Hematopoietic multipotent progenitor cell treated with erythropoietin and hydrocortisone succinate and interleukin-3 and kit ligand, for 8 days (in vitro differentiated cells): Measurements from ENCODE around the gene OR7A17.
A peak's percentile ranks its signal among the peaks of the same experiment; 100 is the strongest.

Experiments used
- DNase-seq: peaks from one replicate; pipeline ENCODE4 v3.0.0-alpha.2; 2015

OR7A17 gene

GRCh38 chr19:14886032-14886431, at the start of gene OR7A17:
Gene OR7A17, minus strand, starts transcription at chr19:14886132. Its CDS starts 4,777 bp downstream, at chr19:14881355.
- no peak for DNase-seq

- DNase-seq = no peak
Measured at GRCh38 chr19:14933506-14933905, 47.6 kb upstream of the OR7A17 start.

DNA sequence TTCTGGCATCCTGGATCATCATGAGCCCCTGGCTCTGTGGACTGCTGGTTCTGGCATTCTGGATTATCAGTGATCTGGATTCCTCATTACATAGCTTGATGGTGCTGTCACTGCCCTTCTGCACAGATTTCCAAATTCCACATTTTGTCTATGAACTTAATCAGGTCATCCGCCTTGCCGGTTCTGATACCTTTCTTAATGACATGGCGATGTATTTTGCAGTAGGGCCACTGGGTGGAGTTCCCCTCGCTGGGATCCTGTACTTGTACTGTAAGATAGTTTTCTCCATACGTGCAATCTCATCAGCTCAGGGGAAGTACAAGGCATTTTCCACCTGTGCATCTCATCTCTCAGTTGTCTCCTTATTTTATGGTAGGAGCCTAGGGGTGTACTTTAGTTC, 30.9 kb upstream of the OR7A17 start:
- no peak for DNase-seq

DNA sequence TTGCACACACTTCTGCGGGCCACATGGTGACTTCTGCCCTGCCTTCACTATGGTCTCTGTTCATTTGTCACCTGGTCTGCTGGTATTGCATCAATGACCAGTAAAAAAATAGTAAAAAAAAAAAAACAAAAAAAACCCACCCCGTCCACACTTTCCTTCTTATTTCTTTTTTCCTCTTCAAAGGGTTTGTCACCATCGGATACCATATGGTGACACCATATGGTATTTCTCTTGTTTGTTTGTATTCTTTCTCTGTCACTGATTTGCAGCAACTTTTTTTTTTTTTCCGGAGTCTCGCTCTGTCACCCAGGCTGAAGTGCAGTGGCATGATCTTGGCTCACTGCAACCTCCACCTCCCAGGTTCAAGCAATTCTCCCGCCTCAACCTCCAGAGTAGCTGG, 29.2 kb upstream of the OR7A17 start:
- DNase-seq = no peak

GRCh38 chr19:14906711-14907110, 20.8 kb upstream of the OR7A17 start:
- DNase-seq = no peak

GRCh38 chr19:14901675-14902260, 15.8 kb upstream of the OR7A17 start:
- DNase-seq = no peak

DNA sequence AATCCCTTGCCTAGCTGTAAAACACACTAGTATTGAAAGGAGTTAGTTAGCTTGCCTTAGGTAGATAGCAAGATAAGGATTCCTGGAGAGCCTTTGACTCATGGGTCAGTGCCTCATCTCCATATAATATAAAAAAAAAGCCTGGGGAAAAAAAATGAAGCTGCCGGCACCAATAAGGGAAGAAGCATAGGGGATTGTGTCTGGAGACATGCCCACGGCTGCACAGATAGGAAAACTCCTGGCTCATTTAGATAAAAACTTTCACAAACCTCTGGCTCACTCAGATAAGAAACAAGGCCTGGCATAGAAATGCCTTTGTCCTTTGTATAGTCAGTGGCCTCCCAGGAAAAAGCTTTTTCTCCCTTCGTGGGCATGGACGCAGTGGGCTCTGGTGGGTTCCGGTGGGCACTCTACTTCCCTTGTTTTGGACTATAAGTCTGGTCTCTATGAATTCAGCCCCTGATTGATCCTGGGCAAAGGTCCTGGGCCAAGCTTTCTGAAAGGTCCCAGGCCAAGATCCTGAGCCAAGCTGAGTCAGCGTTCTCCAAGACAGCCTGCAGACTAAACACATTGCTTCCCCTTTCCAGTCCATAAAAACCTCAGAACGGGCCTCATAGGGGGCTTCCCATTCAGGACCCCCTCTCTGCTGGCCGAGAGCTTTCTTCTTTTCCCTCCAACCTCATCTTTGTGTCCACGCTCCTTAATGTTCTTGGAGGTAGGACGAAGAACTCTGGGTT, 4.9 kb upstream of the OR7A17 start:
- DNase-seq = peak; percentile 94

DNA sequence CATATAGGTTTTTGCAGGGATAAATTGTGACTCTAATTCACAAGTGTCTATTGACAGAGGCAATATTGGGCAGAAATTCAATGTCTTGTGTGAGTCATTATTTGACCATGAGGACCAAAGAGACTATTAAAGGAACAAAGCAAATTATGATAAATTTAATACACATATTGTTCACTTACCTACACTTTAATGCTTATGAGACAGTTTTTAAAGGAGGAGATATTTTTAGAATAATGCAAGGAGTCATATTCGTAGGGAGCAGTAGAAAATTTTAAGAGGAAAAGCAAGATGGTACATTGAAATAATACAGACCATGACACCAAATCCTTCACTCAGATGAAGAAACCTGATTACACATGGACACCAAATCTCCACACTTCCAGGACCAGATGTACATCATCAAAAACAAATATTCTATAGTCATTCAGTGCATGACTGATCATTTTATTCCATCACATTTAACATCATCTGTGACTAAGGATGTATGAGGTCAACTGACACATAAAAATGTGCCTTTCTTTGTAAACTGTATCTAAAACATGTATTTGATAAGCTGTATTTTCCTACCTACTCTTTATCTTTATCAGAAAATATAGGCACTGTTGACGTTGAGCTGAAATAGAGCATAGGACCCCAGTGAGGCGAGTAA, 4.2 kb upstream of the OR7A17 start:
- no peak for DNase-seq

- peak; percentile 60 for DNase-seq
Measured at GRCh38 chr19:14871619-14872230, 14.2 kb downstream of the OR7A17 start.

DNA sequence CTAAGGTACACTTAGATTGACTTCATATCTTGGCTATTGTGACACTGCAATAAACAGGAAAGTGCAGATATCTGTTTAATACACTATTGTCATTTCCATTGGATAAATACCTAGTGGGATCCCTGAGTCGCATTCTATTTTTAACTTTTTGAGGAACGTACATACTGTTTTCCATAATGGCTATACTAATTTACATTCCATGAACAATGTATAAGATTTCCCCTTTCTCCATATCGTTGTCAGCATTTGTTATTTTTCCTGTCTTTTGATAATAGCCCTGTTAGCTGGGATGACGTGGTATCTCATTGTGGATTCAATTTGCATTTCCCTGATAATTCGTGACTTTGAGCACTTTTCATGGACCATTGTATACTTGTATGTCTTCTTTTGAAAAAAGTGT, 17.4 kb downstream of the OR7A17 start:
- no peak for DNase-seq

GRCh38 chr19:14848822-14849221, 37.1 kb downstream of the OR7A17 start, which contains the start of gene OR7A10:
Gene OR7A10, minus strand, starts transcription at chr19:14848922. Its CDS starts 7,045 bp downstream, at chr19:14841877.
- no peak for DNase-seq

DNA sequence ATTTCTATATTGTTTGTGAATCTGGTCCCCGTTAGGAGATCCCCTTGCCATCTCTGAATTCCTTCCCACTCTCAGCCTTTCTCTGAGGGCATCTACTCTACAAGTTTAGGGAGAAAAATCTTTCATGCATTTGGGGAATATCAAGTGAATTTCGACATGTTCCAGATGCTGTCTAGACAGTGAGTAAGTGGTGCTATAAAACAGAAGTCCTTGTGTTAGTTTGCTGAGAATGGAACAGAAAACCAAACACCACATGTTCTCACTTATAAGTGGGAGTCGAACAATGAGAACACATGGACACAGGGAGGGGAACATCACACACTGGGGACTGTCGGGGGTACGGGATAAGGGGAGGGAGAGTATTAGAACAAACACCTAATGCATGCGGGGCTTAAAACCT, 42.4 kb downstream of the OR7A17 start:
- DNase-seq = no peak

DNA sequence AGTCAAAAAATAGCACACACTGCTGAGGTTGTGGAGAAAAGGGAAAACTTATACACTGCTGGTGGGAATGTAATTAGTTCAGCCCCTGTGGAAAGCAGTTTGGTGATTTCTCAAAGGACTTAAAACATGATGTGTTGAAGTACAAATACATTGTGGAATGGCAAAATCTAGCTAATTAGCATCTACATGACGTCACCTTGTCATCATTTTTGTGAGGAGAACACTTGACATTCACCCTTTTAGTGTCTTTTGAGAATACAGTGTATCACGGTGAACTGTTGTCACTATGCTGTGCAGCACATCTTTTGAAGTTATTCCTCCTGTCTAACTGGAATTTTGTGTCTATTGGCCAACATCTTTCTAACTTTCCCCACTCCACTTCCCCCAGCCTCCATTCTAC, 42.8 kb downstream of the OR7A17 start:
- DNase-seq = no peak

GRCh38 chr19:14840206-14840605, 45.7 kb downstream of the OR7A17 start:
- no peak for DNase-seq

- no peak for DNase-seq
Measured at GRCh38 chr19:14837391-14837790, 48.5 kb downstream of the OR7A17 start.

DNA sequence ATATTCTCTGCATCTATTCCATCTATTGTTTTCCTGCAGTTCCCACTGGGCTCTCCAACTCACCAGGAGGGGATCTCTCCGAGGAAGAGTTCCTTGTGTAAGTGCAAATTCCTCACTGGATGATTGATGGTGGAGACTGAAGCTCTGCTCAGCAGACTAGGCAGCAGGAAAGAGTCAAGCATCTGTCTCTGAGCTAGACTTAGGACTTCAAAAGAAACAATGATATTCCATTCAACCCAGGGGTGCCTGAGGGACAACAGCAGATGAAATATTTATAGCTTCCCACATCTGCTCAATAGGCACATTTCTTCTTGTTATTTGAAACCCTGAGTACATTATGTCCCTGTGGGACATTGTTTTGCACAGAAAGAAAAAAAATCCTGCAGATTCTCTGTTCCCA, 50.9 kb downstream of the OR7A17 start, which contains the start of the genes OR7A5 and OR7C1:
OR7A5 (minus strand) TSS at position 175 of the 400 bp plus-strand sequence. CDS start 6,944 bp downstream, outside the sequence.
OR7C1 (minus strand) TSS at position 175 of the 400 bp plus-strand sequence. CDS start 35,049 bp downstream, outside the sequence.
- DNase-seq = no peak

GRCh38 chr19:14830702-14831101, 55.2 kb downstream of the OR7A17 start:
- peak; percentile 96 for DNase-seq
